Stimulated activated CD4-positive, alpha-beta T cell treated with anti-CD3 and anti-CD28 coated beads, Interleukin-2, amount 100 ng/mL, for 4 hours (primary cell): ENCODE data around the gene SLC12A7.

Experiments used
- DNase-seq: peaks from one replicate; pipeline ENCODE4 v3.0.0-alpha.2; 2020; ENCODE audit warnings: low read depth

SLC12A7 gene

DNA sequence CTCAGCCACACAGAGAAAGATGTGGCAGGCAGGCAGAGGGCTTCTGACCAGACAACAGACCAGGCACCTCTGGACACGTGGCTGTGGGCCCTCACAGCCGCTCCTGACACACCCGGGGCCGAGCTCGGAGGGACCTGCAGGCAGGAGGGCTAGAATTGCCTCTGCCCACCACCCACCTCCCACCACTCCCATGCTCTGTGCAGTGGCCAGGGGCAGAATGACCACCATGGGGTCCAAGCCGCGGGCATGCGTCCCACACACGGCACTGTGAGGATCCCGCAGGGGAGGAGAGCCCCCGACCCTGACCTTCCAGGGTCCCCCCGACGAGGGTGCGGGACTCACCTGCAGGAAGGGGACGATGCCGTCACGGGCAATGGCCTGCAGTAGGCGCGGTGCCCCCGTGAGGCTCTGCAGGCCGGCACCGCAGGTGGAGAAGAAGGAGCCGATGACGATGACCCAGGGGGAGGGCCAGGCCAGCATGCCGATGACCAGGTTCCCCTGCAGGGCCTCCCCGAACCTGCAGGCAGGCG, 34.3 kb downstream of the SLC12A7 start:
- DNase-seq: no peak

- DNase-seq: no peak
Observed at GRCh38 chr5:1077026-1077425, 34.8 kb downstream of the SLC12A7 start.

GRCh38 chr5:1076406-1076805, 35.5 kb downstream of the SLC12A7 start:
- DNase-seq: no peak

DNA sequence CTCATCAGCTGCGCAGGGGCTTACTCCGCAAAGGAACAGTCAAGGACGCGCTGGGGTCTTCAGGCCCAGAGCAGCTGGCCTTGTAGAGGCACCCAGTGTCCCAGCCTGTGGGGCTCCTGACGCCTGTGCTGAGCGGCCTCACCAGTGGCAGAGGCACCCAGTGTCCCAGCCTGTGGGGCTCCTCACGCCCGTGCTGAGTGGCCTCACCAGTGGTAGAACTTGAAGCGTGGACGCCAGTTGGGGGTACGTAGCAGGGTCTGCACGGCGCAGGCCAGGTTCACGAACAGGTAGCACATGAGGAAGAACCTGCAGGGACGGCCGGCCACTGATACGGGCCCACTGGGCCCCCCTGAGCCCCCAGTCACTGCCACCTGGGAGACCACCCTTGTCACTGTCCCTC, 35.9 kb downstream of the SLC12A7 start:
- no peak for DNase-seq

- no peak for DNase-seq
Observed at GRCh38 chr5:1075555-1075881, 36.3 kb downstream of the SLC12A7 start.

DNA sequence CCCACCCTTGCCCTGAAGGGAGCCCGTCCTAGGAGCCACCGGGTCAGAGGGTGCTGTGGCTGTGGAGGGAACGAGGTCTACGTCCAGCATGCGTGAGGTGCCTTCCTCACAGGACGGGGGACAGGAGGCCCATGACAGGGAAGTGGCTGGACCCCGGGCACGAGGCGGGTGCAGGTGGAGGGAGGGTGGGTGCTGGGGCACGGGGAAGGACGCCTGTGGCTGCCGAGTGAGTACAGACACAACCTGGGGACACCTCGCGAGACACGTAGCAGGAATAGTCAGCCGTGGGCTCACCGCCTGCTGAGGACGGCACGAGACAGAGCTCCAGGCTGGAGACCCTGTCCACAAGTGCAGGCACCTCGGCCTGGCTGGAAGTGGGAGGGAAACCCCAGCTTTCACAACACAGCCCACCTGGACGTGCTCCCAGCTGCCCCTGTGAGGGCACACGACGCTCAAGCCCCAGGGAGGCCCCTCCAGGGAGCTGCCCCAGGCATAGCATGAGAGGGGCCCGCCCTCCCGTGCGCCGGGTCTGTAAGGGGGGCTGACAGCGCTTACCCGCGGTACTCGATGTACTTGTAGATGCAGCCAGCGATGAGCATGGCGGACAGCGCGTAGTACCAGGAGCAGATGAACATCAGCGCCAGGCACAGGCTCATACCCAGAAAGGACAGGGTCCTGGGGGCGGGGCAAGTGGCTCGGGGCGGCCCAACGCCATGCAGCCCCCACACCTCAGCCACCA, 36.9 kb downstream of the SLC12A7 start:
- DNase-seq: no peak

DNA sequence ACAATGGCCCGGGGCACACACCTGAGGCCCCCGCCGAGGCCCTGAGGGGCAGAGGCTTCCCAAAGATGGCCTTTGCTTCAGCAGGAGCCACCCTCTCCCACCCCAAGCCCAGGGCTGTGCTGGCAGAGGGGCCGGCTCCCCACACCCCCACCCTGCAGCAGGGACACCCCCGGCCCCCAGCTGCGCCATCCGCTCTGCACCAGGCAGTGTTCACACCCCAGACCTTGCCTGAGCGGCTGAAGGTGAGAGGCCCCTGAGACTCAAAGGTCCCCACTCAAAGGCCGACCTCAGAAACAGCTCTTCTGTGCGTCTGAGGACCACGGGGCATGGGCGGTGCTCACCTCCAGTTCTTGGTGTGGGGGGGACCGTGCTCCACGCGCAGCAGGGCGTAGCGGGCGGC, 37.6 kb downstream of the SLC12A7 start:
- no peak for DNase-seq

DNA sequence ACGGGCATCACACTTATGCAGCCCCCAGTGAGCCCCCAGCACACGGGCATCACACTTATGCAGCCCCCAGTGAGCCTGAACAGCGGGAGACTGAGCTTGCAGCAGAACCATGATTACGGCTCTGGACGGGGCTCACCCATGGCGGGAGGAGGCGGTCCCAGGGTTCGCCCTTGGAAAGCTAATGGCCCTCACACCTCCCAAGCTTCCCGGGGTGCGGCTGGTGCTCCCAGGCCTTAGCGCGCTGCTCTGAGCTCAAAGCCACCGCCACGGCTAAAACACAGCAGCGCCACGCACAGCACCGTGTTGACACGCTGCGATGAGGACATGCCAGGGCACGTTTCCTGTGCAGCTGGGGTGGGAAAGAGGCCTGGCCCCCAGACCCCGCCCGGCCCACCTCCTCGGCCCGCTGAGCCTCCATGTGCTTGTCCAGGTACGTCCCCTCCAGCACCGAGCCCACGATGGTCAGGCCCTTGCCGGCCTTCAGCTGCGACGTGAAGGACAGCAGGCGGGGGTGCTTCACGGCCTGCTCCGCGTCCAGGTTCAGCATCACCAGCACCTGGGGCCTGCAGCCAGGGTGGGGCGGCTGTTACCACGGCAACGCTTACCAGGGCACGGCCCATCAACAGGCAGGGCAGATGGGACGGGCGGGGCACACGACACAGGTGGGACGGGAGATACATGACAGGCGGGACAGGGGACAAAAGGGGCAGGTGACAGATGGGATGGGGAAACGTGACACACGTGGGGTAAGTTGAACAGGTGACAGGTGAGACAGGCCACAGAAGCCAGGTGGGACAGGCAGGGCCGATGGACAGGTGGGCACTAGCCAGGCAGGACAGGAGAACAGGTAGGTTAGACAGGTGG, 38.4 kb downstream of the SLC12A7 start:
- no peak for DNase-seq

DNA sequence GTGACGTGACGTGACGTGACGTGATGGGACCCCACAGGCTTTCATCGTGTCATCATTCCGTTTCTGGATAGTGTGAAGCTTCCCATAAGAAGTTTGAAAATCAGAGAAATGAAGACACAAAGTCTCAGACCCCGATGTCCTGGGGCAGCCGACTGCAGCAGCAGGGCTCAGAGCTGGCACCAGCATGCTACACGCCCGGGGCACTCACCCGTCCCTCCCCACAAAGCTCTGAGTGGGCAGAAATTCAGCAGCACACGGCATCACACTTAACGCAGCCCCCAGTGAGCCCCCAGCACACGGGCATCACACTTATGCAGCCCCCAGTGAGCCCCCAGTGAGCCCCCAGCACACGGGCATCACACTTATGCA, 42.2 kb downstream of the SLC12A7 start:
- no peak for DNase-seq

DNA sequence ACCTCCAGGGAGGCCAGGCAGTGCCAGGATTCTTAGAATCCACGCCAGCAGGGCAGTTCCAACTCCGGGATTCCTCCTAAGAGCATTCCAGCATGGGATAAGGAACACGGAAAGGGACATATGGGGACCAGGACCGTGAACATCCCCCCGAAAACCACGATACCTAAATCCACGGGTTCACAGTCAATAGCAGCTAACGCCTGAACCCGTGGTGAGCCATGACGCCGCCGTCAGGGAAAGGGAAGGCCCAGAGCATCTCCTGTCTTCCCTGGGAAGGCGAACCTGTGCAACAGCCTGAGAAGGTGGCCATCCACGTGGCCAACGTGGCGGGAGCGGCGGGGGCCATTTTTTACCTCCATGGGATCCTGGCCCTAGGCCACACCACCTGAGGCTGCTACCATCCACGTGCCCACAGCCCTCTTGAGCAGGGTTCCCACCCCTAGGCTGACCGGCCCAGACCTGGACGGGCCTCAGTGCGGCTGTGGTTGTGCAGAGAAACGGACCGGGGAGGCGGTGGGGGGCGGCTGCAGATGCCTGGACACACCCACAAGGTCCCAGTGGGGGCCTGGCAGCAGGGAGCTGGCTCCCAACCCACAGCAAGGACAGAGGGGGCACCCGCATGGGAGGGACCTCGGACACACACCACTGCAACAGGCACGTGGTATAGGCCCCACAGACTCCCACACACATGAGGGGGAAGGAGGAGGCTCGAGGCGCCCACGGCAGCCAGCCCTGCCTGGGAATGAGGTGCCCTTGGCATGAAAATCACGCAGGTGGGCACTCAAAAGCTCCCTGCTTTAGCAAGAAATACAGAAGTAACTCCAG, 42.8 kb downstream of the SLC12A7 start:
- no peak for DNase-seq

DNA sequence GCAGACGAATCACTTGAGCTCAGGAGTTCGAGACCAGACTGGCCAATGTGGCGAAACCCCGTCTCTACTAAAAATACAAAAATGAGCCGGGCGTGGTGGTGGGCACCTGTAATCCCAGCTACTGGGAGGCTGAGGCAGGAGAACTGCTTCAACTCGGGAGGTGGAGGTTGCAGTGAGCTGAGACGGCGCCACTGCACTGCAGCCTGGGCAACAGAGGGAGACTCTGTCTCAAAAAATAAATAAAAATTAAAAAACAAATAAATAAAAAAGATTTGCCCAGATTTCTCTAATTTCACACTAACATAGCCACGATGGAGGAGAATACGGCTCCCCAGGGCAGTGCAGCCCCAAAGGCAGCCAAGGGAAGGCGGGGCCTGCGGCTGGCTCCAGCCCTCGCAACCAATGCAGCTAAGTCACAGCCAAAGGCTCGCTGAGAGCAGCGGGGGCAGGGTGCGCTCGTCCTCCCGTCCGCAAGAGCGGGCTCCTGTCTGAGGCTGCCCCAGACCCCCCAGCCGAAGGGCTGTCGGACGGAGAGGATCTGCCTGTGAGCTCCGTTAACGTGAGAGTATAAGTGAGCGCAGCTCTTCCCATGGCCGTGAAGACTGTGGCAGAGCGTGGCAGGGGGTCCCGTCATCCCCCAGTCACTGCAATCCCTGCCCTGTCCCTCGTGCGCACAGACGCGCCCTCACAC, 43.5 kb downstream of the SLC12A7 start:
- DNase-seq: no peak

DNA sequence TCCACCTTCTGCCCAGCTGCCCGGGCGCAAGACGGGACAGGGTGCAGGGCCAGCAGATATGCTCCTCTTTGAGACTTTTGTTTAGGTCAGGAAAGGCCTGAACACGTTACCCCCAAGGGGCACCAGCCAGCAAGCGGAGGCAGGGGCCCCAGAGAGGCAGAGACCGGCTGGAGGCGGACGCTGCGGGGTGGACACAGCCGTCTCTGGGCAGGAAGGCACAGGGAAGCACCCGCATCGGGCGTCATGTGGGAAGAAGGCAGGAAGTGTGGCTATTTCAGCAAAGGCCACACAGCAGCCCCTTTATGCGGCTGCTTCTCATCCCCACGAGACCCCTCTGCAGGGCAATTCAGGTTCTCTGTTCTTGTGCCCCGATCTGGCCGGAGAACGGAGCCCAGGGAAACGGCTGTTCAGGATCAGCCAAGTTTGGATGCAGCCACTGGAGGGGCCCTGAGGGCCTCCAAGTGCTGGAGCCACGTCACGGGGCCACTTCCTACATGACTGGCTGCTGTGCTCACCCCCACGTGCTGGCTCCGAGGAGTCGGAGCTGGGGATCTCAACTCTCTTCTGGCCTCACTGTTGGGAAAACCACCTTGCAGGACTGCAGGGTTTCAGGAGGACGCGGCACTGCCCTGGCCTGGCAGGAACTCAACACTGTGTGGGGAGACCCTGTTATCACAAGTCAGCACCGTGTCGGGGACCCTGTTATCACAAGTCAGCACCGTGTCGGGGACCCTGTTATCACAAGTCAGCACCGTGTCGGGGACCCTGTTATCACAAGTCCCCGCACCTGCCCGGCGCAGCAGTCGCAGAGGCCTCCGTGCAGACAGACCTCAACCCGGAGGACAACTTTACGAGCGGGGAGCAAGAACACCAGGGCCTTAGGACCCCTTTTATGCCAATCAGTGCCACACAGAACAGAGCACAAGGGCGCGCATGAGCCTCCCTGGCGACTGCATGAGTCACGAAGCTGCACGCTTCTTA, 44.4 kb downstream of the SLC12A7 start:
- DNase-seq: no peak

DNA sequence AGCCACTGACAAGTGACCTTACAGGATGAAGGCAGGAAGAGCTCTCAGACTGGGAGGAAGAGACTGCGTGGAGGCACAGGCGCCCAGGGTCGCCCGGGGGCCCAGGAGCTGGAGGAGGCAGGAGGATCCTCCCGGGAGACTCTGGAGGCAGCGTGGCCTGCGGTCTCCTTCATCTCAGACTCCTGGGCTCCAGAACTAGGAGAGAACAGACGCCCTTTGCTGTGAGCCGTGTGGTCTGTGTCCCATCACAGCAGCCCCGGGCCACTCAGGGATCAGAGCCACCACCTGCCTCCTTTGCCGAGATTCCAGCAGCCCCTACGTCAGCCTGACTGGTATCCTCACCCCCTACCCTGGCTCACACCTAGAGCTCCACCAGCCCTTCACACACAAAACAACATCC, 45.2 kb downstream of the SLC12A7 start:
- no peak for DNase-seq

GRCh38 chr5:1065891-1066650, 45.8 kb downstream of the SLC12A7 start:
- no peak for DNase-seq

- DNase-seq: no peak
Observed at GRCh38 chr5:1065143-1065750, 46.6 kb downstream of the SLC12A7 start.

DNA sequence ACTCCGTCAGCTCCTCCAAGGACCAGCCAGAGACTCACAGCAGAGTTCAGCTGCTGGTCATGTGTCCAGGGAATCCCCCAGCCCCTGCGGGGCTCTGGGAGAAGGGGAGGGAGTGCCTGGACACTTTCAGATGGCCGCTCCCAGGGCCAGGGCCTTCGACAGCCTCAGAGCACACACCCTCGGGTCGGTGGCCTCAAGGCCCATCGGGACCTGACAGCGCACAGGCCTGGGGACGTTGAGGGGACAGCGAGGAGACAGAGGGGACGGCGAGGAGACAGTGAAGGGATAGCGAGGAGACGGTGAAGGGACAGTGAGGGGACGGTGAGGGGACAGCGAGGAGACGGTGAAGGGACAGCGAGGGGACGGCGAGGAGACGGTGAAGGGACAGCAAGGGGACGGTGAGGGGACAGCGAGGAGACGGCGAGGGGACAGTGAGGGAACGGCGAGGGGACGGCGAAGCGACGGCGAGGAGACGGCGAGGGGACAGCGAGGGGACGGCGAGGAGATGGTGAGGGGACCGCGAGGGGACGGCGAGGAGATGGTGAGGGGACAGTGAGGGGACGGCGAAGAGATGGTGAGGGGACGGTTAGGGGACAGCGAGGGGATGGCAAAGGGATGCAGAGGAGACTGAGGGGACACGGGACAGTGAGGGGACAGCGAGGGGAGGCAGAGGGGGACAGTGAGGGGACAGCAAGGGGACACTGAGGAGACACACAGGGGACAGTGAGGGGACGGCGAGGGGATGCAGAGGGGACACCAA, 47.3 kb downstream of the SLC12A7 start:
- no peak for DNase-seq

DNA sequence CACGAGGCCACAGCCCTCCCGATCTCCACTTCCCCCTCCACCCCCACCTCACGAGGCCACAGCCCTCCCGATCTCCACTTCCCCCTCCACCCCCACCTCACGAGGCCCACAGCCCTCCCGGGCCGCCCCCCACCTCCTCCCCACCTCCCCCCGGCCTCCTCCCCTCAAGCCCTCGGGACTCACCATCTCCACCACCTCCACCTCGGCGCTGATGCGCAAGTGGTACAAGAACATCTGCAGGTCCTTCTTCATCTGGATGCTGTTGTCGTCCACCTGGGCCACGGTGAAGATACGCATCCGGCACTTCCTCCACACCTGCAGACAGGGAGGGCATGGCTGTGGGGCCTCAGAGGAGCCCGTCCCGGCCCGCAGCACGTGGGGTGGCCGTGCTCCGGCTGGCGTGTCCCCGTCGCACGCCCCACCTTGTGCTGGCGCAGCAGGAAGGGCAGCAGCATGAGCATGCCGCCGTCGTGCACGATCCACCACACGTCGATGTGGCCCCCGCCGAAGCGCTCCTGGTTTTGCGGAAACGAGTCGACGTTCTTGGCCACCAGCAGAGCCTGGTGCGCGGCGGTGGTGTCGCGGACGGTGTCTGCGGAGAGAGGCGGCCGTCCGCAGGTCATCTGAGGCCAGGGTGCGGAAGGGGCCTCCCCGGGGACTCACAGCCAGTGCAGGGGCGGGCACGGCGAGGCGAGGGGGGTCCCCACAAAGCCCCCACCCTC, 48.0 kb downstream of the SLC12A7 start:
- no peak for DNase-seq
